Measurements from ENCODE around the gene KREMEN2. TPM values are rescaled to one million over a fixed set of nuclear protein-coding genes. Genes with fewer than 3 reads are reported as not detected.

KREMEN2 gene
- total and polyA plus RNA-seq, 2 of the 4 experiments (the other 2 are of a cell fraction): 0.03 TPM; not detected in 1

DNA sequence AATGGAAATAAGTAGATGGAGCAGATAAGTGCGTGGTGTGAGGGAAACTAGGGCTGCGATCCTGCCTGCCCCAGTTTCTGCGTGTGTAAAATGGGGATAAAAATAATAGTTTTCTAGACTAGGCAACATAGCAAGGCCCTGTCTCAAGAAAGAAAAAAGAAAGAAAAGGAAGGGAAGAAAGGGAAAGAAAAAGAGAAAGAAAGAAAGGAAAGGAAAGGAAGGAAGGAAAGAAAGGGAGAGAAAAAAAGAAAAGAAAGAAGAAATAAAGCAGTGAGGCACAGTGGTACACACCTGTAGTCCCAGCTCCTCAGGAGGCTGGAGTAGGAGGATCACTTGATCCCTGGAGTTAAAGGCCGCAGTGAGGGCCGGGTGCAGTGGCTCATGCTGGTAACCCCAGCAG lies 18.3 kb downstream of the KREMEN2 start:
- Histone ChIP-seq H2BK20ac (ENCODE audit: low read depth, low read length) (no peak overlapping the region), H2BK15ac (ENCODE audit: low read depth, low read length) (no peak overlapping the region), H4K91ac (ENCODE audit: insufficient read depth, low read depth, low read length) (no peak overlapping the region), H3K9me1 (ENCODE audit: insufficient read depth, low read length) (0 out of 2 replicates have a peak, but pooled peaks cover 4% of the 10 kb centered on the region), H2BK120ac (ENCODE audit: low read depth, low read length) (no peak overlapping the region), H2AFZ (replicated peaks; ENCODE audit: low read length, poor library complexity) (no peak overlapping the region), H3K4me3 (ENCODE audit: insufficient read depth, low read depth, low read length) (no peak overlapping the region), H2AK9ac (replicated peaks; ENCODE audit: low read depth, low read length, poor library complexity) (no peak overlapping the region), H4K8ac (ENCODE audit: low read depth in 2 of 2, low read length in 2 of 2) (no peak overlapping the region), H3K18ac (ENCODE audit: low read depth, low read length) (no peak overlapping the region), H3K23ac (ENCODE audit: low read depth, low read length) (no peak overlapping the region), H3K9me3 (ENCODE audit: control insufficient read depth, insufficient read depth, low read length) (no peaks in the 10 kb centered on the region), H3K4me1 (ENCODE audit: control insufficient read depth, insufficient read depth, low read length) (peaks cover 6% of the 10 kb centered on the region), H3K4me2 (ENCODE audit: low read depth, low read length) (no peak overlapping the region), H3K79me1 (ENCODE audit: low read depth in 1 of 2, low read length in 2 of 2) (peaks cover 14 to 18% of the 10 kb centered on the region in 2 experiments), H2AK5ac (ENCODE audit: low read depth, low read length) (no peak overlapping the region), H3K4ac (ENCODE audit: low read depth, low read length) (no peak overlapping the region), H3K9ac (ENCODE audit: low read depth, low read length) (no peak overlapping the region), H4K5ac (ENCODE audit: low read depth, low read length) (no peak overlapping the region), H3K14ac (replicated peaks; ENCODE audit: low read depth, low read length) (no peak overlapping the region), H3K27me3 (ENCODE audit: control insufficient read depth, insufficient read depth, low read length) (peaks cover 1% of the 10 kb centered on the region; the same call in 1 of the 2 replicates), H3K36me3 (ENCODE audit: control insufficient read depth, insufficient read depth, low read length) (no peaks in the 10 kb centered on the region), H2BK5ac (ENCODE audit: low read depth, low read length, poor library complexity, severe bottlenecking) (no peak overlapping the region), H3K56ac (ENCODE audit: extremely low read depth, insufficient read depth, low read length) (no peak overlapping the region), H4K20me1 (ENCODE audit: insufficient read depth, low read length) (no peaks in the 10 kb centered on the region), H3K27ac (ENCODE audit: insufficient read depth, low read length) (no peak overlapping the region)
- no peak for DNase-seq
- POLR2A ChIA-PET (ENCODE audit: unreplicated experiment): no interaction called here
- BruUV-seq (replicated peaks): no TSS peak
- intact Hi-C loops (cut with micrococcal nuclease) (no loop called here), in situ Hi-C loops (cut with MboI; ENCODE audit: low sequenced_read_pairs) (no loop called here), dilution Hi-C loops (cut with HindIII; ENCODE audit: low sequenced_read_pairs, unreplicated experiment) (no loop called here)
- WGBS, 2 experiments (ENCODE audit: extremely low coverage in 2 of 2, insufficient read length in 1 of 2): no CpG with 5 or more reads among the region's 5 CpGs
- TF ChIP-seq CHD1 (IDR thresholded peaks at IDR 0.05; ENCODE audit: low read depth, low read length) (no peak), BHLHE40 (IDR thresholded peaks at IDR 0.05; ENCODE audit: low read depth, low read length) (no peak), CEBPB (IDR thresholded peaks at IDR 0.05; ENCODE audit: low read depth, low read length) (no peak), MAZ (IDR thresholded peaks at IDR 0.05; ENCODE audit: borderline replicate concordance, low read depth, low read length) (no peak), RFX5 (IDR thresholded peaks at IDR 0.05; ENCODE audit: low read depth, low read length) (no peak), RAD21 (IDR thresholded peaks at IDR 0.05; ENCODE audit: low read length) (no peak), SMC3 (IDR thresholded peaks at IDR 0.05; ENCODE audit: low read depth, low read length) (no peak)
- TF ChIP-seq, protein P1, sequence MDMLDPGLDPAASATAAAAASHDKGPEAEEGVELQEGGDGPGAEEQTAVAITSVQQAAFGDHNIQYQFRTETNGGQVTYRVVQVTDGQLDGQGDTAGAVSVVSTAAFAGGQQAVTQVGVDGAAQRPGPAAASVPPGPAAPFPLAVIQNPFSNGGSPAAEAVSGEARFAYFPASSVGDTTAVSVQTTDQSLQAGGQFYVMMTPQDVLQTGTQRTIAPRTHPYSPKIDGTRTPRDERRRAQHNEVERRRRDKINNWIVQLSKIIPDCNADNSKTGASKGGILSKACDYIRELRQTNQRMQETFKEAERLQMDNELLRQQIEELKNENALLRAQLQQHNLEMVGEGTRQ (IDR thresholded peaks at IDR 0.05; ENCODE audit: low read depth, low read length): no peak
- TF ChIP-seq, protein P2, sequence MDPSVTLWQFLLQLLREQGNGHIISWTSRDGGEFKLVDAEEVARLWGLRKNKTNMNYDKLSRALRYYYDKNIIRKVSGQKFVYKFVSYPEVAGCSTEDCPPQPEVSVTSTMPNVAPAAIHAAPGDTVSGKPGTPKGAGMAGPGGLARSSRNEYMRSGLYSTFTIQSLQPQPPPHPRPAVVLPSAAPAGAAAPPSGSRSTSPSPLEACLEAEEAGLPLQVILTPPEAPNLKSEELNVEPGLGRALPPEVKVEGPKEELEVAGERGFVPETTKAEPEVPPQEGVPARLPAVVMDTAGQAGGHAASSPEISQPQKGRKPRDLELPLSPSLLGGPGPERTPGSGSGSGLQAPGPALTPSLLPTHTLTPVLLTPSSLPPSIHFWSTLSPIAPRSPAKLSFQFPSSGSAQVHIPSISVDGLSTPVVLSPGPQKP (IDR thresholded peaks at IDR 0.05; ENCODE audit: borderline replicate concordance, low read depth, low read length): no peak
- no peak for ATAC-seq (ENCODE audit: low read depth)
- CTCF ChIA-PET: no interaction called here
